Endothelial cell of umbilical vein (primary cell): Measurements from ENCODE around the gene TMEM120B. TPM values are rescaled to one million over a fixed set of nuclear protein-coding genes. Genes with fewer than 3 reads are reported as not detected.

ENCODE experiments used
- BruUV-seq: library from RNA; stranded (reverse); fragments of 400-500 nt; replicated peaks from 2 replicates; lab custom pipeline; 2021; lab: Mats Ljungman, UMichigan
- CTCF ChIA-PET: fragments of 300-600, 350-600 bp; sonication (Branson Sonifier 250); formaldehyde crosslinking; loops from one replicate; lab custom pipeline; 2021; ENCODE audit warnings: antibody characterized with exemption, inconsistent platforms; lab: Charles Lee
- POLR2A ChIA-PET: fragments of 300-600, 350-600 bp; sonication (Branson Sonifier 250); formaldehyde crosslinking; loops from one replicate; lab custom pipeline; 2021; ENCODE audit warnings: antibody characterized with exemption, inconsistent platforms; lab: Charles Lee
- DNase-seq: peaks from one replicate; pipeline ENCODE4 v3.0.0-alpha.2; 2011; ENCODE audit warnings: low read depth, low spot score
- FAIRE-seq: peaks from 2 replicates; lab custom pipeline; 2011; peaks lifted over from hg19 to GRCh38; lab: Jason Lieb, UNC
- H2AFZ ChIP-seq: 2 replicates; pipeline ENCODE4 v1.6.0; 2012; ENCODE audit warnings: low read depth, low read length, control low read depth, inconsistent platforms
- H3K27ac ChIP-seq: 2 replicates; pipeline ENCODE4 v1.5.1; 2011; ENCODE audit warnings: low read depth, mild to moderate bottlenecking, control low read depth, low read length, moderate library complexity; ENCODE audit not compliant: insufficient read depth
- H3K27me3 ChIP-seq, 2 experiments: 2 replicates each; pipeline versions ENCODE4 v1.6.0 to v1.6.1; 2011; ENCODE audit warnings: low read length in 2 of 2, mixed read lengths in 1 of 2; ENCODE audit not compliant: control insufficient read depth in 2 of 2, insufficient read depth in 2 of 2
- H3K36me3 ChIP-seq, 2 experiments: 2 replicates in 1 of 2; 3 replicates in 1 of 2; pipeline ENCODE4 v1.5.1; 2011; ENCODE audit warnings: low read length in 2 of 2, mild to moderate bottlenecking in 1 of 2, moderate library complexity in 1 of 2; ENCODE audit not compliant: control insufficient read depth in 2 of 2, insufficient read depth in 2 of 2; ENCODE audit errors: extremely low read depth in 1 of 2
- H3K4me1 ChIP-seq: 3 replicates; pipeline ENCODE4 v1.5.1; 2011; ENCODE audit warnings: mild to moderate bottlenecking, low read length; ENCODE audit not compliant: control insufficient read depth, insufficient read depth; ENCODE audit errors: extremely low read depth
- H3K4me2 ChIP-seq: 2 replicates; pipeline ENCODE4 v1.6.1; 2011; ENCODE audit warnings: low read length, control low read depth, mixed read lengths; ENCODE audit not compliant: insufficient read depth
- H3K4me3 ChIP-seq, 3 experiments: fragments of 200-600 bp in 1 of 3; sonication (generic), shearing (Covaris generic) in 1 of 3; replicated peaks in 1 of 3; 2 replicates each; pipeline ENCODE4 v1.5.1; 2011 to 2016; ENCODE audit warnings: control low read depth in 3 of 3, low read length in 3 of 3, mild to moderate bottlenecking in 2 of 3, inconsistent platforms in 1 of 3, low read depth in 1 of 3, moderate library complexity in 1 of 3; ENCODE audit not compliant: insufficient read depth in 1 of 3
- H3K79me2 ChIP-seq: 2 replicates; pipeline ENCODE4 v1.6.0; 2012; ENCODE audit warnings: low read length, inconsistent platforms; ENCODE audit not compliant: control insufficient read depth, insufficient read depth
- H3K9ac ChIP-seq: replicated peaks from 2 replicates; pipeline ENCODE3; 2011; ENCODE audit warnings: low read length, control low read depth; ENCODE audit not compliant: insufficient read depth; ENCODE audit errors: extremely low read depth
- H3K9me1 ChIP-seq: replicated peaks from 3 replicates; pipeline ENCODE4 v1.6.0; 2011; ENCODE audit warnings: mild to moderate bottlenecking, low read length; ENCODE audit not compliant: control insufficient read depth, insufficient read depth; ENCODE audit errors: extremely low read depth
- H3K9me3 ChIP-seq: replicated peaks from 2 replicates; pipeline ENCODE4 v1.5.1; 2012; ENCODE audit warnings: low read length, inconsistent platforms; ENCODE audit not compliant: control insufficient read depth, insufficient read depth
- H4K20me1 ChIP-seq: replicated peaks from 2 replicates; pipeline ENCODE3; 2011; ENCODE audit warnings: mild to moderate bottlenecking, low read length; ENCODE audit not compliant: control insufficient read depth, insufficient read depth; ENCODE audit errors: extremely low read depth
- EZH2 ChIP-seq: IDR thresholded peaks from 2 replicates; pipeline ENCODE4 v1.6.1; 2012; ENCODE audit warnings: borderline replicate concordance, low read depth, mild to moderate bottlenecking, moderate library complexity, low read length, inconsistent platforms; ENCODE audit not compliant: severe bottlenecking
- FOS ChIP-seq: IDR thresholded peaks from 2 replicates; pipeline ENCODE4 v1.6.1; 2011; ENCODE audit warnings: mild to moderate bottlenecking, low read length, moderate library complexity, borderline replicate concordance; ENCODE audit not compliant: insufficient read depth
- GATA2 ChIP-seq: IDR thresholded peaks from 2 replicates; pipeline ENCODE4 v1.7.0; 2011; ENCODE audit warnings: low read depth, mild to moderate bottlenecking, moderate library complexity, mixed read lengths, low read length; ENCODE audit not compliant: insufficient read length, insufficient read depth
- JUN ChIP-seq: IDR thresholded peaks from 2 replicates; pipeline ENCODE4 v1.6.1; 2011; ENCODE audit warnings: borderline replicate concordance, low read depth; ENCODE audit not compliant: insufficient read length, insufficient read depth
- MAX ChIP-seq: IDR thresholded peaks from 2 replicates; pipeline ENCODE4 v1.6.1; 2011; ENCODE audit not compliant: insufficient read depth, insufficient read length
- MYC ChIP-seq: IDR thresholded peaks from one replicate; pipeline ENCODE4 v1.6.1; 2011; ENCODE audit warnings: mild to moderate bottlenecking, low read depth, low read length
- POLR2A ChIP-seq: IDR thresholded peaks from 2 replicates; pipeline ENCODE4 v1.6.1; 2012; ENCODE audit warnings: low read depth, mild to moderate bottlenecking, control low read depth, low read length
- POLR2AphosphoS5 ChIP-seq: IDR thresholded peaks from 2 replicates; pipeline ENCODE4 v1.6.1; 2012; ENCODE audit warnings: low read depth, mild to moderate bottlenecking, control low read depth, low read length, moderate library complexity; ENCODE audit not compliant: insufficient read depth
- dilution Hi-C: fragments of 300-500 bp; cut with MboI; formaldehyde crosslinking; loops from one replicate; pipeline ENCODE4 v1.15.0; 2019; ENCODE audit warnings: low sequenced_read_pairs; ENCODE audit not compliant: extremely low pct_ligation_motif_present
- intact Hi-C: fragments of 100-400 bp; cut with micrococcal nuclease; formaldehyde crosslinking; loops from one replicate; pipeline ENCODE4 v1.10.0; 2022
- polyA plus RNA-seq, 4 experiments: library from polyadenylated mRNA; depleted of rRNA in 3 of 4; stranded (reverse) in 3 of 4; unstranded in 1 of 4; fragments of >200 nt; gene quantifications; 2 replicates each; pipeline versions ENCODE4 v1.2.1 to v1.2.3, GENCODE V29; 2011 to 2012; ENCODE audit warnings: missing spikeins in 1 of 4
- total RNA-seq: library from RNA; stranded (reverse); gene quantifications from 2 replicates; pipeline ENCODE4 v1.2.3, GENCODE V29; 2021
- TF ChIP-seq, protein P1 (sequence below), 2 donors: IDR thresholded peaks; 1 replicate in 1 of 2; 2 replicates in 1 of 2; pipeline ENCODE4 v1.5.1; 2011; ENCODE audit warnings: low read length in 2 of 2, mild to moderate bottlenecking in 2 of 2, moderate library complexity in 2 of 2, control low read depth in 1 of 2, inconsistent platforms in 1 of 2, low read depth in 1 of 2; ENCODE audit not compliant: insufficient read depth in 1 of 2; ENCODE audit errors: extremely low read depth in 1 of 2

The TMEM120B gene
- total and polyA plus RNA-seq, 2 donors (not counting 3 experiments of a cell fraction or from before 2014, with no cell fraction given) = 10.4 to 12.8 TPM

DNA sequence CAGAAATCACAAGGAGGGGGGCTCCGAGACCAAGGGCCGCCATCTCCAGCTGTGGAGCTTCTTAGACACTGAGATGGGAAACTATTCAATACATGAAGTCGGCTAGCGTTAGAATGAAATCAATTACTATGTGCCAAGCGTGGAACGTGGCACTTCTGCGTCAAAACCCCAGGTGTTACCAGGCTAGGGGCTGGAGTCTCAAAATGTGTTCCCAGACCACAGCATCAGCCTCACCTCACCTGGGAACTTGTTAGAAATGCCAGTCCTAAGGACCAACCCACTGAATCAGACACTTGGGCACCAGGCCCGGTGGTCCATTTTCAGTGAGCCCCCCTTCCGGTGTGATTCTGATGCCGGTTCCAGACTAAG is 86.2 kb downstream of the TMEM120B start:
- FAIRE-seq (no peak), DNase-seq (no peak)
- peak overlapping the region; percentile 27 for H3K27ac ChIP-seq
- ChIA-PET CTCF (interaction anchor here (1.2 to 12.7 kb wide), 2 partner anchors 9 to 90 kb away, joined by 6 to 774 read pairs; partner anchors contain the start of genes PSMD9 and SETD1B), POLR2A (interaction anchor here (5.7 kb wide), 1 partner anchor 13 kb away, joined by 37 read pairs; no protein-coding TSS in a partner anchor)
- H3K79me2 ChIP-seq = peaks cover 42% of the 10 kb centered on the region
- H3K9me1 ChIP-seq = no peaks in the 10 kb centered on the region
- H3K4me1 ChIP-seq = peaks cover 41% of the 10 kb centered on the region
- TF ChIP-seq MAX = no peak
- TF ChIP-seq EZH2 = no peak
- no peak for TF ChIP-seq MYC
- no peak for TF ChIP-seq POLR2AphosphoS5
- no peak for TF ChIP-seq POLR2A
- TF ChIP-seq FOS = no peak
- TF ChIP-seq GATA2 = no peak
- TF ChIP-seq, protein P1, sequence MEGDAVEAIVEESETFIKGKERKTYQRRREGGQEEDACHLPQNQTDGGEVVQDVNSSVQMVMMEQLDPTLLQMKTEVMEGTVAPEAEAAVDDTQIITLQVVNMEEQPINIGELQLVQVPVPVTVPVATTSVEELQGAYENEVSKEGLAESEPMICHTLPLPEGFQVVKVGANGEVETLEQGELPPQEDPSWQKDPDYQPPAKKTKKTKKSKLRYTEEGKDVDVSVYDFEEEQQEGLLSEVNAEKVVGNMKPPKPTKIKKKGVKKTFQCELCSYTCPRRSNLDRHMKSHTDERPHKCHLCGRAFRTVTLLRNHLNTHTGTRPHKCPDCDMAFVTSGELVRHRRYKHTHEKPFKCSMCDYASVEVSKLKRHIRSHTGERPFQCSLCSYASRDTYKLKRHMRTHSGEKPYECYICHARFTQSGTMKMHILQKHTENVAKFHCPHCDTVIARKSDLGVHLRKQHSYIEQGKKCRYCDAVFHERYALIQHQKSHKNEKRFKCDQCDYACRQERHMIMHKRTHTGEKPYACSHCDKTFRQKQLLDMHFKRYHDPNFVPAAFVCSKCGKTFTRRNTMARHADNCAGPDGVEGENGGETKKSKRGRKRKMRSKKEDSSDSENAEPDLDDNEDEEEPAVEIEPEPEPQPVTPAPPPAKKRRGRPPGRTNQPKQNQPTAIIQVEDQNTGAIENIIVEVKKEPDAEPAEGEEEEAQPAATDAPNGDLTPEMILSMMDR (IDR thresholded peaks at IDR 0.05; ENCODE audit: extremely low read depth in 1 of 2, insufficient read depth in 1 of 2, low read depth in 1 of 2, low read length in 2 of 2) = no peak
- TF ChIP-seq JUN = no peak
- no peaks in the 10 kb centered on the region for H3K27me3 ChIP-seq
- no peak overlapping the region for H2AFZ ChIP-seq
- no peak overlapping the region for H3K9ac ChIP-seq
- BruUV-seq = no TSS peak
- H3K4me2 ChIP-seq = peak overlapping the region; percentile 27
- intact Hi-C loops = loop anchor here (5.0 kb wide), 1 partner anchor 171 kb away; the partner anchor contains the start of gene ORAI1
- peaks cover 2 to 16% of the 10 kb centered on the region in 2 experiments for H3K36me3 ChIP-seq
- H3K9me3 ChIP-seq = no peaks in the 10 kb centered on the region
- dilution Hi-C loops = no loop called here
- H3K4me3 ChIP-seq = peak overlapping the region in 2 of 3 experiments; percentile 15 to 79
- no peaks in the 10 kb centered on the region for H4K20me1 ChIP-seq
